GM18951 (cell line): Measurements from ENCODE around the gene CRISPLD2.
"Not testable (repeated sequence)": the region's sequence is repeated elsewhere in the genome, so short reads cannot be mapped to it uniquely, and the experiment has no call there.

Source experiments
- POLR2A ChIP-seq: IDR thresholded peaks from 4 replicates; pipeline ENCODE4 v1.6.1; 2011; ENCODE audit warnings: mild to moderate bottlenecking; ENCODE audit not compliant: insufficient read length, insufficient read depth; ENCODE audit errors: extremely low read depth
- in situ Hi-C: fragments of 300-500 bp; cut with MboI; formaldehyde crosslinking; loops from one replicate; pipeline ENCODE4 v1.12.0; 2022; ENCODE audit warnings: low sequenced_read_pairs, mixed read lengths, inconsistent platforms; ENCODE audit not compliant: unreplicated experiment

CRISPLD2 gene

GRCh38 chr16:84830765-84831384 lies 11.1 kb downstream of the CRISPLD2 start:
- in situ Hi-C loops = no loop called here
- TF ChIP-seq POLR2A = no peak

- in situ Hi-C loops = not testable (repeated sequence)
Observed at GRCh38 chr16:84831728-84832127, 11.9 kb downstream of the CRISPLD2 start.

- TF ChIP-seq POLR2A = no peak
- in situ Hi-C loops = no loop called here
Observed at GRCh38 chr16:84832488-84833143, 12.8 kb downstream of the CRISPLD2 start.

GRCh38 chr16:84833144-84833500 lies 13.3 kb downstream of the CRISPLD2 start:
- in situ Hi-C loops = no loop called here
- TF ChIP-seq POLR2A = no peak

GRCh38 chr16:84833542-84834402 lies 14.0 kb downstream of the CRISPLD2 start:
- in situ Hi-C loops = no loop called here
- TF ChIP-seq POLR2A = no peak

- in situ Hi-C loops = no loop called here
- no peak for TF ChIP-seq POLR2A
Observed at GRCh38 chr16:84834403-84834772, 14.6 kb downstream of the CRISPLD2 start.

- no peak for TF ChIP-seq POLR2A
- in situ Hi-C loops = no loop called here
Observed at GRCh38 chr16:84836234-84836647, 16.5 kb downstream of the CRISPLD2 start.

- TF ChIP-seq POLR2A = no peak
- in situ Hi-C loops = no loop called here
Observed at GRCh38 chr16:84836967-84837366, 17.2 kb downstream of the CRISPLD2 start.

- in situ Hi-C loops = no loop called here
- no peak for TF ChIP-seq POLR2A
Observed at GRCh38 chr16:84838383-84838948, 18.7 kb downstream of the CRISPLD2 start.

- TF ChIP-seq POLR2A = no peak
- in situ Hi-C loops = no loop called here
Observed at GRCh38 chr16:84839054-84839453, 19.3 kb downstream of the CRISPLD2 start.

GRCh38 chr16:84839956-84840355 lies 20.2 kb downstream of the CRISPLD2 start:
- no peak for TF ChIP-seq POLR2A
- in situ Hi-C loops = no loop called here

- in situ Hi-C loops = no loop called here
- no peak for TF ChIP-seq POLR2A
Observed at GRCh38 chr16:84840687-84841627, 21.2 kb downstream of the CRISPLD2 start.
